Suprapubic skin (tissue), 4 donors: ENCODE data around the gene LRRC8B. TPM values are rescaled to one million over a fixed set of nuclear protein-coding genes. Genes with fewer than 3 reads are reported as not detected.

Experiments
- DNase-seq, 2 donors: peaks; one replicate each; pipeline ENCODE4 v3.0.0-alpha.2; 2019; ENCODE audit warnings: low spot score in 2 of 2
- H3K27ac ChIP-seq: fragments of 200-600 bp; sonication (generic); one replicate; pipeline ENCODE4 v1.5.1; 2019
- H3K27me3 ChIP-seq: fragments of 200-600 bp; sonication (generic); one replicate; pipeline ENCODE4 v1.5.1; 2019
- H3K36me3 ChIP-seq: fragments of 200-600 bp; sonication (generic); one replicate; pipeline ENCODE4 v1.5.1; 2019
- H3K4me1 ChIP-seq: fragments of 200-600 bp; sonication (generic); one replicate; pipeline ENCODE4 v1.5.1; 2019
- H3K4me3 ChIP-seq: fragments of 200-600 bp; sonication (generic); one replicate; pipeline ENCODE4 v1.5.1; 2019; ENCODE audit warnings: mild to moderate bottlenecking
- H3K9me3 ChIP-seq: fragments of 200-600 bp; sonication (generic); one replicate; pipeline ENCODE4 v1.5.1; 2019
- EP300 ChIP-seq: sonication (generic); formaldehyde crosslinking; IDR thresholded peaks from one replicate; pipeline ENCODE4 v1.6.1; 2017; ENCODE audit warnings: antibody characterized with exemption
- POLR2A ChIP-seq, 2 donors: fragments of 450-650 bp; IDR thresholded peaks; one replicate each; pipeline ENCODE4 v1.6.1; 2017; ENCODE audit warnings: antibody characterized with exemption in 2 of 2, mild to moderate bottlenecking in 2 of 2, moderate library complexity in 2 of 2
- POLR2AphosphoS5 ChIP-seq, 3 donors: sonication (generic); formaldehyde crosslinking; IDR thresholded peaks; one replicate each; pipeline ENCODE4 v1.6.1; 2017; ENCODE audit warnings: antibody characterized with exemption in 3 of 3
- WGBS: methylation state at CpG from one replicate; pipeline ENCODE4 v1.1.5; 2018; 5-methylcytosine and 5-hydroxymethylcytosine counted together
- total RNA-seq, 4 donors: library from RNA; depleted of rRNA; stranded (reverse); fragments of >200 nt; gene quantifications; one replicate each; pipeline ENCODE4 v1.1.0, GENCODE V29; 2016
- TF ChIP-seq, protein P1 (sequence below), 2 donors: fragments of 200-600 bp in 1 of 2; fragments of 450-650 bp in 1 of 2; sonication (generic) in 1 of 2; IDR thresholded peaks; one replicate each; pipeline ENCODE4 v1.5.1; 2016 to 2019; ENCODE audit warnings: antibody characterized with exemption in 2 of 2, mild to moderate bottlenecking in 1 of 2, moderate library complexity in 1 of 2

LRRC8B gene
- total RNA-seq, 4 donors from 2014 or later: 11.1 to 26.6 (median 13.9) TPM

- no peak overlapping the region for H3K4me3 ChIP-seq
- no peaks in the 10 kb centered on the region for H3K27me3 ChIP-seq
- 41% methylated on average over 6 of the region's 6 CpGs for WGBS
- H3K36me3 ChIP-seq: no peaks in the 10 kb centered on the region
- no peaks in the 10 kb centered on the region for H3K9me3 ChIP-seq
- peaks cover 12% of the 10 kb centered on the region for H3K4me1 ChIP-seq
- TF ChIP-seq POLR2A (IDR thresholded peaks at IDR 0.05) (no peak), POLR2AphosphoS5 (IDR thresholded peaks at IDR 0.05) (no peak), EP300 (no peak)
- TF ChIP-seq, protein P1, sequence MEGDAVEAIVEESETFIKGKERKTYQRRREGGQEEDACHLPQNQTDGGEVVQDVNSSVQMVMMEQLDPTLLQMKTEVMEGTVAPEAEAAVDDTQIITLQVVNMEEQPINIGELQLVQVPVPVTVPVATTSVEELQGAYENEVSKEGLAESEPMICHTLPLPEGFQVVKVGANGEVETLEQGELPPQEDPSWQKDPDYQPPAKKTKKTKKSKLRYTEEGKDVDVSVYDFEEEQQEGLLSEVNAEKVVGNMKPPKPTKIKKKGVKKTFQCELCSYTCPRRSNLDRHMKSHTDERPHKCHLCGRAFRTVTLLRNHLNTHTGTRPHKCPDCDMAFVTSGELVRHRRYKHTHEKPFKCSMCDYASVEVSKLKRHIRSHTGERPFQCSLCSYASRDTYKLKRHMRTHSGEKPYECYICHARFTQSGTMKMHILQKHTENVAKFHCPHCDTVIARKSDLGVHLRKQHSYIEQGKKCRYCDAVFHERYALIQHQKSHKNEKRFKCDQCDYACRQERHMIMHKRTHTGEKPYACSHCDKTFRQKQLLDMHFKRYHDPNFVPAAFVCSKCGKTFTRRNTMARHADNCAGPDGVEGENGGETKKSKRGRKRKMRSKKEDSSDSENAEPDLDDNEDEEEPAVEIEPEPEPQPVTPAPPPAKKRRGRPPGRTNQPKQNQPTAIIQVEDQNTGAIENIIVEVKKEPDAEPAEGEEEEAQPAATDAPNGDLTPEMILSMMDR (IDR thresholded peaks at IDR 0.05): no peak
- no peak for DNase-seq
- peak overlapping the region; percentile 38 for H3K27ac ChIP-seq
Measured at GRCh38 chr1:89566761-89567174, 42.1 kb downstream of the LRRC8B start.

- Histone ChIP-seq H3K27ac (no peak overlapping the region), H3K4me3 (no peak overlapping the region), H3K27me3 (no peaks in the 10 kb centered on the region), H3K36me3 (no peaks in the 10 kb centered on the region), H3K9me3 (no peaks in the 10 kb centered on the region), H3K4me1 (peaks cover 12% of the 10 kb centered on the region)
- no peak for DNase-seq
- WGBS: 69% methylated on average over 3 of the region's 3 CpGs
- no peak for TF ChIP-seq POLR2AphosphoS5 (IDR thresholded peaks at IDR 0.05)
- TF ChIP-seq, protein P1 (IDR thresholded peaks at IDR 0.05): no peak
- TF ChIP-seq POLR2A (IDR thresholded peaks at IDR 0.05): no peak
- TF ChIP-seq EP300: no peak
Measured at GRCh38 chr1:89567797-89568196, 43.2 kb downstream of the LRRC8B start.

DNA sequence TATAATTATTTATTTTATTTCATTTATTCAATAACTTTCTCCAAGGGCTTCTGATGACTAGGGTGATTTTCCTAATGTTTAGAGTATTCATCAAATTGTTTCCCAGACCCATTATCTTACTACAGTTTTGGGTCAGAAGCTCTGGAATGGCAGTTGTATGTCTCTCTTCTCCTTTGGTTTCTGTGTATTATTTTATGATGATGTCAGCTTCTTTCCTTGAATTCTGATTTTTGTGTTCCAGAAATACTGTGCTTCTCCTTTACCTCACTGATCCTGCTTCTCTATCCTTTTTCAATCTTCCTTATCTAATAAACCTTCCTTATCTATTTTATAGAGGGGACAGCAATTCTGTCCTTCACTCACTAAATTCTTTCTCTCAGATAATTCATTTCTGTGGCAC is 48.8 kb downstream of the LRRC8B start:
- peaks cover 5% of the 10 kb centered on the region for H3K36me3 ChIP-seq
- no peaks in the 10 kb centered on the region for H3K9me3 ChIP-seq
- H3K4me3 ChIP-seq: no peak overlapping the region
- H3K4me1 ChIP-seq: peaks cover 2% of the 10 kb centered on the region
- no peaks in the 10 kb centered on the region for H3K27me3 ChIP-seq
- no peak for DNase-seq
- TF ChIP-seq POLR2AphosphoS5 (IDR thresholded peaks at IDR 0.05) (no peak), EP300 (no peak), POLR2A (IDR thresholded peaks at IDR 0.05) (no peak)
- TF ChIP-seq, protein P1 (IDR thresholded peaks at IDR 0.05): no peak
- H3K27ac ChIP-seq: no peak overlapping the region

- Histone ChIP-seq H3K27ac (no peak overlapping the region), H3K27me3 (no peaks in the 10 kb centered on the region), H3K4me1 (peaks cover 2% of the 10 kb centered on the region), H3K4me3 (no peak overlapping the region), H3K9me3 (no peaks in the 10 kb centered on the region), H3K36me3 (peaks cover 5% of the 10 kb centered on the region)
- DNase-seq: no peak
- TF ChIP-seq, protein P1 (IDR thresholded peaks at IDR 0.05): no peak
- TF ChIP-seq EP300: no peak
- TF ChIP-seq POLR2AphosphoS5 (IDR thresholded peaks at IDR 0.05): no peak
- no peak for TF ChIP-seq POLR2A (IDR thresholded peaks at IDR 0.05)
- 94% methylated on average over 4 of the region's 4 CpGs for WGBS
Measured at GRCh38 chr1:89574621-89575020, 50.0 kb downstream of the LRRC8B start.

DNA sequence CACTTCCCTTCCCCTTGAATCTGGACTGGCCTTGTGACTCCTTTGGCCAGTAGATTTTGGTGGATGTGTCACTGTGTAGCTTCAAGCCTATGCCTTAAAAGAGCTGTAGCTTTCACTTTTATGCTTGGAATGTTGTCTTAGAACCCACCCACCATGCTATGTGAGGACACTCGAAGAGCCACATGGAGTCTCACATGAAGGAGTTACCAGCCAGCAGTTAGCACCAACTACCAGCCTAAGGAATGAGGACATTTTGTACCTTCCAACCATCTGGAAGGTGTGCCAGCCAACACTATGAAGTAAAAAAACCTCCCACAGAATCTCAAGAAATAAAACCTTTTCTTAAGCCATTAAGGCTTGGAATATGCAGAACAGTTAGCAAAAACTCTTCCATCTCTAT is 50.6 kb downstream of the LRRC8B start:
- H3K27ac ChIP-seq: no peak overlapping the region
- 90% methylated on average over 1 of the region's 1 CpG for WGBS
- no peaks in the 10 kb centered on the region for H3K27me3 ChIP-seq
- peaks cover 8% of the 10 kb centered on the region for H3K36me3 ChIP-seq
- no peak for DNase-seq
- TF ChIP-seq, protein P1 (IDR thresholded peaks at IDR 0.05): no peak
- no peak for TF ChIP-seq EP300
- TF ChIP-seq POLR2A (IDR thresholded peaks at IDR 0.05): no peak
- H3K4me3 ChIP-seq: no peak overlapping the region
- H3K9me3 ChIP-seq: no peaks in the 10 kb centered on the region
- H3K4me1 ChIP-seq: peaks cover 2% of the 10 kb centered on the region
